Mesothelial cell of epicardium (in vitro differentiated cells): ENCODE results near the gene DNER. TPM values are rescaled to one million over a fixed set of nuclear protein-coding genes. Genes with fewer than 3 reads are reported as not detected.

ENCODE experiments used
- DNase-seq, 2 experiments: peaks; one replicate each; pipeline ENCODE4 v3.0.0; 2021; ENCODE audit warnings: low spot score in 2 of 2; ENCODE audit not compliant: unreplicated experiment in 2 of 2
- H3K27ac Mint-ChIP-seq: 2 replicates; pipeline ENCODE4 v1.8.0; 2021; ENCODE audit warnings: mixed read lengths
- H3K27me3 Mint-ChIP-seq: 2 replicates; pipeline ENCODE4 v1.8.0; 2021; ENCODE audit warnings: low read depth, mixed read lengths
- H3K36me3 Mint-ChIP-seq: 2 replicates; pipeline ENCODE4 v1.8.0; 2021; ENCODE audit warnings: mixed read lengths
- H3K4me1 Mint-ChIP-seq: 2 replicates; pipeline ENCODE4 v1.8.0; 2021; ENCODE audit warnings: mixed read lengths
- H3K4me3 Mint-ChIP-seq: 2 replicates; pipeline ENCODE4 v1.8.0; 2021; ENCODE audit warnings: mild to moderate bottlenecking, moderate library complexity, mixed read lengths
- H3K9me3 Mint-ChIP-seq: 2 replicates; pipeline ENCODE4 v1.8.0; 2021; ENCODE audit warnings: mixed read lengths
- CTCF ChIP-seq: fragments of 200-600 bp; sonication (generic); IDR thresholded peaks from one replicate; pipeline ENCODE4 v1.5.0; 2021; ENCODE audit warnings: antibody characterized with exemption; ENCODE audit not compliant: unreplicated experiment
- total RNA-seq: library from RNA; stranded (reverse); gene quantifications from 3 replicates; pipeline ENCODE4 v1.2.1, GENCODE V29; 2021

The DNER gene
- total RNA-seq, 1 donor from 2014 or later = not detected

- no peak for TF ChIP-seq CTCF
- H3K4me1 Mint-ChIP-seq = peaks cover 2% of the 10 kb centered on the region
- no peaks in the 10 kb centered on the region for H3K9me3 Mint-ChIP-seq
- no peak for DNase-seq
- no peak overlapping the region for H3K4me3 Mint-ChIP-seq
- peaks cover 87% of the 10 kb centered on the region for H3K27me3 Mint-ChIP-seq
- H3K36me3 Mint-ChIP-seq = no peaks in the 10 kb centered on the region
- no peak overlapping the region for H3K27ac Mint-ChIP-seq
Observed at GRCh38 chr2:229712136-229712535, 2.2 kb downstream of the DNER start.

GRCh38 chr2:229708335-229708734 lies 6.0 kb downstream of the DNER start:
- DNase-seq = no peak
- no peak for TF ChIP-seq CTCF

GRCh38 chr2:229703909-229704630 lies 10.3 kb downstream of the DNER start:
- no peak overlapping the region for H3K27ac Mint-ChIP-seq
- no peaks in the 10 kb centered on the region for H3K9me3 Mint-ChIP-seq
- no peaks in the 10 kb centered on the region for H3K36me3 Mint-ChIP-seq
- H3K4me3 Mint-ChIP-seq = no peak overlapping the region
- TF ChIP-seq CTCF = no peak
- H3K27me3 Mint-ChIP-seq = peaks cover 45% of the 10 kb centered on the region
- no peak for DNase-seq
- no peaks in the 10 kb centered on the region for H3K4me1 Mint-ChIP-seq

More at GRCh38 chr2:229708335-229708734, 6.0 kb downstream of the DNER start:
- Mint-ChIP-seq H3K4me1 (peaks cover under 1% of the 10 kb centered on the region), H3K9me3 (no peaks in the 10 kb centered on the region), H3K27me3 (peaks cover 82% of the 10 kb centered on the region), H3K36me3 (no peaks in the 10 kb centered on the region), H3K27ac (no peak overlapping the region), H3K4me3 (no peak overlapping the region)

- no peak overlapping the region for H3K4me3 Mint-ChIP-seq
- no peaks in the 10 kb centered on the region for H3K36me3 Mint-ChIP-seq
- no peaks in the 10 kb centered on the region for H3K4me1 Mint-ChIP-seq
- no peak for DNase-seq
- H3K27me3 Mint-ChIP-seq = peaks cover 33% of the 10 kb centered on the region
- no peak for TF ChIP-seq CTCF
- peaks cover 4% of the 10 kb centered on the region for H3K9me3 Mint-ChIP-seq
- no peak overlapping the region for H3K27ac Mint-ChIP-seq
Observed at GRCh38 chr2:229701716-229702115, 12.6 kb downstream of the DNER start.

- TF ChIP-seq CTCF = no peak
- no peaks in the 10 kb centered on the region for H3K4me1 Mint-ChIP-seq
- no peak overlapping the region for H3K27ac Mint-ChIP-seq
- peaks cover 32% of the 10 kb centered on the region for H3K27me3 Mint-ChIP-seq
- DNase-seq = no peak
- H3K4me3 Mint-ChIP-seq = no peak overlapping the region
- no peaks in the 10 kb centered on the region for H3K36me3 Mint-ChIP-seq
- H3K9me3 Mint-ChIP-seq = peaks cover 4% of the 10 kb centered on the region
Observed at GRCh38 chr2:229701062-229701461, 13.3 kb downstream of the DNER start.
